Colon (tissue), 2 donors: Measurements from ENCODE around the gene NBAS.
"Not testable (repeated sequence)": the region's sequence is repeated elsewhere in the genome, so short reads cannot be mapped to it uniquely, and the experiment has no call there.

Experiments
- FAIRE-seq: peaks from 2 replicates; lab custom pipeline; 2012; peaks lifted over from hg19 to GRCh38; lab: Jason Lieb, UNC
- donor health status: control.
- donor health status: control.

Gene NBAS

DNA sequence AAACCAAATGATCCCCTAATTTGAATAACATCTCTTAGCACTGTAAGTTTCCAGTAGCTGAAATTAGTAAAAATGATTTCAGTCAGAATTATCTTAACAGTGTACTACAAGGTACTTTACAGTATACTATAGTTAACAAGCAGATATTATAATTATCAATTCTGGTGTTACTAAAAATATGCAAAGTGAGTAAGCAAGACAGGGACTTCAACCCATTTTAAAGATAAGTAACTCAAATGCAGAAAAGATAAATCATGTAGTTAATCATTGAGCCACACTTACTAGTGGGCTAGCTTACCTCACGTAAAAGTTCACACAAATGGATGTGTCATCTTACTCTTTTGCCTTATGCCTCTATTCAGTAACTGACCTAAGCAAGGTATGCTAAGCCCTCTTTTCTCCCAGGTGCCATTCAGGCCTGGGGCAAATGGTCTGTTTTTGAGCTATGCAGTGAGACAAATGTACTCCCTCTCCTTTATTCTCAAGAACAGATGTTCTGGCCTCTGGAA, 101.0 kb downstream of the NBAS start:
- FAIRE-seq, result no peak

DNA sequence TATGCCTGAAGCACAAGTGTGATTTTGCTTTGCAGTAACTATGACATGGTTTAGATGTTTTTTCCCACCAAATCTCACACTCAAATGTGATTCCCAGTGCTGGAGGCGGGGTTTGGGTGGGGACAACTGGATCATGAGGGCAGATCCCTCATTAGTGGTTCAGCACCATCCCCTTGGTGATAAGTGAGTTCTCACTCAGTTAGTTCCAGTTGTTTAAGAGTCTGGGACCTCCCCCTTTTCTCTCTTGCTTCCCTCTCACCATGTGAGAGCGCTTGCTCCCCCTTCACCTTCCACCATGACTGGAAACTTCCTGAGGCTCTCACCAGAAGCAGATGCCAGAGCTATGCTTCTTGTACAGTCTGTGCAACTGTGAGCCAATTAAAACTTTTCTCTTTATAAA, 102.9 kb downstream of the NBAS start:
- no peak for FAIRE-seq

DNA sequence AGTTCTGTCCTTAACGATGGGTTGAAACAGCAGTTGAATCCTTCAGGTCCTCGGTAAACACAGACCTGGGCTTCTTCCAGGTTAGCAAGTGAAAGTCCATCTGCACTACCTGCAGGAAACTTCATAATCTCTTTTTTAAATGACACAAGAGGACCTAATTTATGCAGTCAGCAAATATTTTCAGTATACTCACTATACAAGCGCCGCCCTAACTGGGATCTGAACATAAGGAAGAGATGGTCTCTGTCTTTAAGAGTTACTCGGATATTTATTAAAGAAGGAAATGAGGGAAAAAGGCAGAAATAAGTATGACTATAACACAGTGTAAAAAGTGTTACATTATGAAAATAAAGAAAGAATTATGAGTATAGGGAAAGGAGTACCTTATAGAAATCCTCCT, 103.3 kb downstream of the NBAS start:
- FAIRE-seq, result no peak

DNA sequence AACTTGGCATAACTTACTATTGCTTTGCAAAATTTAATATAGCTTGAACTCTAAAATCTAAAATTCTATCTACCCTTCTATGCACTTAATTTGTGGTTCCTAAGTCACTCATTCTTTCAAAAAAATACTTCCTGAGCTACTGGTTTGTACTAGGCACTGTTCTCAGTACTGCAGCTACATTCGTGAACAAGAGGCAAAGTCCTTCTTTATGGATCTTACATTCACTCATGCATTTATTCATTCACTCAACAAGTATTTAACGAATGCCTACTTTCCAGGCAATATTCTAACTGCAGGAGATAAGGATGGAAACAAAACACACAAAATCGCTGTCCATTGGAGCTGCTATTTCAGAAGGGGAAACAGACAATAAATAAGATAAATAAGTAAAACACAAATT, 104.8 kb downstream of the NBAS start:
- no peak for FAIRE-seq

DNA sequence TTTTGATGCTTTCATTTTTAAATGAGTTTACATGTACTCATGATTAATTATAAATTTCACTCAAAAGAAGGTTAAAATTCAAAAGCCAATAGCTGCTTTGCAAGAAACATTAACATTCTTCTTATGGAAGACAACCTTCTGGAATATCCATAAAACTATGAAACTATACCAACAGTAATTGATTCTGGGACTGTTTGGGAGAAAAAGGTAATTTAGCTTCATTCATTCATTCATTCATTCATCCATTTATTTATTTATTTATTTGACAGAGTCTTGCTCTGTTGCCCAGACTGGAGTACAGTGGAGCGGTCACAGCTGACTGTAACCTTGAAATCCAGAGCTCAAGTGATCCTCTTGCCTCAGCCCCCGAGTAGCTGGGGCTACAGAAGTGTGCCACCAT, 110.3 kb downstream of the NBAS start:
- FAIRE-seq, result no peak

DNA sequence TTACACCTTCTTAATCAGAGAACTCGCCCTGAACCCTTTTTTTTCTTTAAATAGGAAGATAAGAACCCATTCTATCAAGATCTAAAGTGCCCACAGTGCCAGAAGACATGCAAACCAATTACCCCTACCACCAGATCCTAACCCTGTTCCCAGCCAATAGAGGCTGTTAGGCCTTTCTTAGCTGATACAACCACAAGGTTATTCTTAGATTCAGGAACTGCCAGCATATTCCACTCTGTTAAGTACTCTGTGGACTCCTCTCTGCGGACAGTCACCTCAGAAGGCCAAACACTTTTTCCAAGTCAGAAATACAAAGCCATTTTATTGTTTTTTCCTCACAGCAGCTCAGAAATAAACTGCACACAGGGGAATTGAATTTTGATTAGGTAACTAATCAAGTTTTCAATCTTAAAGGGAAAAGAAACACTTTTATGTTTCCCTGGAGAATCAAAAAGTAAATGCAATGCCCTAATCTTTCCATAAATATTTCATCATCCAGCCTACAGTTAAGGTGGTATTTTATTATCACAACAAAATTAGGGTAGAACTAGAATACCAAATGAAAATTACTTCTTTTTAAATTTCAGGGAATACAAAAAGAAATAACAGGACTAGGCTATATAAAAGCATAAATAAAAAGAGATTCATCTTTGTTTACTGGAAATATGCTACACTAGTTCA, 111.4 kb downstream of the NBAS start:
- FAIRE-seq, result no peak

DNA sequence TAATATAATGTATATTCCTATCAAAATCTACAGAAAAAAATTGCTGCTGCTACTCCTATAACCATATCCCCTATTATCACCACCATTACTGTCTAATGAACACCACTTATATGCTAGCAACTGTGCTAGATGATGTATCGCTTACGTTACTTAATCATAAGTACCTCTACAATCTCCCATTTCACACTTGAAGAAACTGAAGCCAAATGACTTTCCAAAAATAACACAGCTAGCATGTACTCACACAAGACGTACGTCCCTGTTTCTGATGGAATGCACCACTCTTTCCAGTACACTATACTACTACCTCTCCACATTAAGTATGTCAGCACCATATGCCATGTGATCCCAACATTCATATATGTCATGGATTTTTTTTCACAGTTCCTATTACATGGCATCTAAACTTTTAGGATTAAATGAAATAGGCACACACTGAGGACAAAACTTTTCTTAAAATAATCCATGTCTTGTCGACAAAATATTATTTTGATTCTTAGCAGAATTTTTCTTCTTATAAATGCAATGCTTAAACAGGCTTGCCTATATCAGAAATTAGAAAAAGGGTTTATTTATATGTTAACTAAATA, 112.8 kb downstream of the NBAS start:
- FAIRE-seq, result no peak

DNA sequence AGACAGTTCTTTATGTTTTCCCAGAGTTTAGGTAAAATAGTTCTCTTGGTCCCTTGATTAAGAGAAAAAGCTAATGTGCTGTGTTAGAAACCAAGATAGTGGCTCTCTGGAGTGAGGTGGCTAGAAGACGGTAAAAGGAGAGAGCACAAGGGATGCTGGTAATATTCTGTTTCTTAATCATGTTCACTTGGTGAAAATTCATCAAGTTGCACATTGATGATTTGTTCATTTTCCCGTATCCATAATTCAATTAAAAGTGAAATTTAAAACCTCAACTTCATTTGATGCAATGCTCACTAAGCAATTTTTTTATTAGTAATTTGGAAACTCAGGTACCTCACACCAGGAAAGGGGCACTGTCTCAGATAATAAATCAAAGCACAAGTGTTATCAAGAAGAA, 113.8 kb downstream of the NBAS start:
- no peak for FAIRE-seq

DNA sequence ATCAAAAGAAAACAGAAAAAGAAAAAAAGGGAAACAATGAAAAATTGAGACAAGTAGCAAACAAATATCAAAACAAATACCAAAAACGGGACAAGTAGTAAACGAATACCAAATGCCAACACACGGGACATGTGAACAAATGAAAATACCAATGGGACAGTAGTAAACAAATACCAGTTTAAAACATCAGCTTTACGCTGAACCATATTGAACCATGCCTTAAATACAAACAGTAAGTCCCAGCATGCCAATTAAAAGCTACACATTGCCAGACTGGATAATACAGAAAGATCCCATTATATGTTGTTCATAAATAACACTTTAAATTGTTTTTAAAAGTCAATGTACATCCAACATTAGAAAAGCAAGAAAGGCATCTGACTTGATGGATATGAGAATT, 114.2 kb downstream of the NBAS start:
- FAIRE-seq, result no peak

DNA sequence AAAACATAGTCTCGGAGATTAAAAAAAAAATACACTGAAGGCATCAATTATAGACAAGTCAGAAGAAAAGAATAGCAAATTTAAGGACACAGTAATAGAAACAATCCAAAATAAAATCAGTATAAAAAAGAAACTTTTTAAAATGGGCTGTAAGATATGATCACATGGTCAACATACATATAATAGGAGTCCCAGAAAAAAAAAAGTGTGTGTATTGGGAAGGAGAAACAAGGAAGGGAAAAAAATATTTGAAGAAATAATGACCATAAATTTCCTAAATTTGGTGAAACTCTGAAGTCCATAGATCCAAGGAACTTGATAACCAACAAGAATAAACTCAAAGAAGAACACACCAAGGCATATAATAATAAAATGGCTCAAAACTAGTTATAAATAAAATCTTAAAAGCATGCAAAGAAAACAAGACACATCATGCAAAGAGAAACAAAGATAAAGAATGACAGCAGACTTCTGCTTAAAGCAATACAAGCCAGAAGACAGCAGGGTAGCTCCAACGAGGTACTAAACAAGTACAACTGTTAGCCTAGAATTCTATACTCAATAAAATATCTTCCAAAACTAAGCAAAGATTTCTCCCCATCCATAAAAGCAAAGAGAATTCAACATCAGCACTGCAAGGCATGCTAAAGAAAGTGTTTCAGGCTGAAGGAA, 115.1 kb downstream of the NBAS start:
- no peak for FAIRE-seq

DNA sequence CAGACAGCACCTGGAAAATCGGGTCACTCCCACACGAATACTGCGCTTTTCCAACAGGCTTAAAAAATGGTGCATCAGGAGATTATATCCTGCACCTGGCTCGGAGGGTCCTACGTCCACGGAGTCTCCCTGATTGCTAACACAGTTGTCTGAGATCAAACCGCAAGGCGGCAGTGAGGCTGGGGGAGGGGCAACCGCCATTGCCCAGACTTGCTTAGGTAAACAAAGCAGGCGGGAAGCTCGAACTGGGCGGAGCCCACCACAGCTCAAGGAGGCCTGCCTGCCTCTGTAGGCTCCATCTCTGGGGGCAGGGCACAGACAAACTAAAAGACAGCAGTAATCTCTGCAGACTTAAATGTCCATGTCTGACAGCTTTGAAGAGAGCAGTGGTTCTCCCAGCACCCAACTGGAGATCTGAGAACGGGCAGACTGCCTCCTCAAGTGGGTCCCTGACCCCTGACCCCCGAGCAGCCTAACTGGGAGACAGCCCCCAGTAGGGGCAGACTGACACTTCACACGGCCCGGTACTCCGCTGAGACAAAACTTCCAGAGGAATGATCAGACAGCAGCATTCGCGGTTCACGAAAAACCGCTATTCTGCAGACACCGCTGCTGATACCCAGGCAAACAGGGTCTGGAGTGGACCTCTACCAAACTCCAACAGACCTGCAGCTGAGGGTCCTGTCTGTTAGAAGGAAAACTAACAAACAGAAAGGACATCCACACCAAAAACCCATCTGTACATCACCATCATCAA, 121.2 kb downstream of the NBAS start:
- not testable (repeated sequence) for FAIRE-seq

DNA sequence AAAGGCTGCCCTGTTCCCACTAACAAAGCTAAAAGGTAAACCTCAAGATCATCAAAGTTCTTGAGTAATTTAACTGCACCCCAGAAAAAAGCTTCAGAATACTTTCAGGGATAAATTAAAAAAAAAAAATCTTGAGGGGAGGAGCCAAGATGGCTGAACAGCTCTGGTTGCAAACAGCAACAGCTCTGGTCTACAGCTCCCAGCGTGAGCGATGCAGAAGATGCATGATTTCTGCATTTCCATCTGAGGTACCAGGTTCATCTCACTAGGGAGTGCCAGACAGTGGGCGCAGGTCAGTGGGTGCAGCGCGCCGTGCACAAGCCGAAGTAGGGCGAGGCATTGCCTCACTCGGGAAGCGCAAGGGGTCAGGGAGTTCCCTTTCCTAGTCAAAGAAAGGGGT, 121.8 kb downstream of the NBAS start:
- FAIRE-seq, result not testable (repeated sequence)

DNA sequence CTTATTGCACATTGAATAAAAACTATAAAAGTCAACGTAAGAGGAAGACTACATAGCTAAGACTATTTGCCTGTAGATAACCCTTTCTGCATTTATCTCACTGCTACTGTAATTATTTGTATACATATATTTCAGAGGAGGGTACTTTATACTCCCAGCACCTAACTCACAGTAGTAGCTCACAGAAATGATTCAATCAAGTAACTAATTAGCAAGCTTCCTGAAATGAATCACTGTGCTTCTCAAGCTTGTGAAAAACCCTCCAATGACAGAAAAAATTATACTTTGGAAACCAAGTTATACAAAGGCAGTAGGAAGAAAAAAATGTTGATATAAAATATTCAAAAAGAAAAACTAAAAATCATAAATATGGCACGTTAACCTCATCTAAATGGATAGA, 124.9 kb downstream of the NBAS start:
- no peak for FAIRE-seq

DNA sequence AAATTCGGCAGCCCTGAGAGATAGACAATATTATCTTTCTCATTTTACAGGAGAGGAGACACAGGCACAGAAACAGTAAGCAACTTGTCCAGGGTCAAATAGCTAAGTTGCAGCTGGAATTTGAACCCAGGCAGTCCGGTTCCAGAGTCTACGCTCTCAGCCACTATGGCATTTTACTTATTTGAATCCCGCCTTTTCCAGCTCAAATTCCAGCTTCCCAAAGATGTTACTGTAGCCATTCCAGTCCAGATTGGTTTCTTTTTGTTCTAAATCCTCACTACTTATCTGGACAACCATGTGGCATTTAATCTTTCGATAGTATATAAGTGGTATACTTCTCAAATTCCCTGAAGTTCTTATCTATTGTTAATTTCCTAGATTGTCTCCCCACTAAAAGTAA, 125.7 kb downstream of the NBAS start:
- FAIRE-seq, result no peak

DNA sequence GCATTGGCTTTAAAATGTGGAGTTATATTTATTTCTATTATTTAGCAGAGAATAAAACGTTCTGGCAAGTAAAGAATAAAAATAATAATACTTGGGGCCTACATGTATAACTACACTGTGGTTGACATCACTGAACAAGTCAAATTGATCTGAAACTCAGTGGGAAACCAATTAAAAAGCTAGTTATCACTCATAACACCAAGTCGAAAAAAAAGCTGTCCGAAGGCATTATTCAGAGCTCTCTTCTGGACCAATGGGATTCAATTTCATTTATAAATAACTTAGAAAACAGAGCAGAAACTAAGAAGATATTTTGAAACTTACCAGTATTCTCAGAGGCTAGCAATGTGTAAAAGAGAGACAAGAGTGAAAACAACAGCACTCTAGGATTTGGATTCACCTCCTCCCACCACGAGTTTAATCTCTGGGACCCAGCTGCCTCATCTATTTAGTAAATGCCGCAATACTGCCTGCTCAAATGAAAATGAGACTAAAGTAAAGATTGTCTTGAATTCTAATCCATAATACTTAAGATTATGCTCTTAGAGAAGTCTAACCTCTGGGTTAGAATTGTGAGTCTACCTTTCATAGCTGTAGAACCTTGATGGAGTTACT, 128.4 kb downstream of the NBAS start:
- FAIRE-seq, result no peak

DNA sequence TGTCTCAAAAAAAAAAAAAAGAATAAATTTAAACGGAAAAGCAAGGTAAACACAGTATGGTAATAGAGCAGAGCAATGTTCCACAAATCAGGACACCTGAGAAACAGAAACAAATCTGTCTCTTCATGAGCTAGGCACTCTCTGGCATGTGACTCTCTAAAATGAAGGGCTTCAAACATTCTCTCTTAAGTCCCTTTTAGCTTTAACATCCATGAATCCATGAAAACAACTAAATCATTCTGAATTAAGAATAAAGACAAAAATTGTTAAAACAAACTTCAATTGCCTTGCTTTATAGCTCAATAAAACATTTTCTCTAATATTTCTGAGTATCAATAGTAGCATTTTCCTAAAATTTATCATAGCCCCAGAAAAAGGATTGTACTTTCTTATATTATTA, 132.1 kb downstream of the NBAS start:
- no peak for FAIRE-seq

DNA sequence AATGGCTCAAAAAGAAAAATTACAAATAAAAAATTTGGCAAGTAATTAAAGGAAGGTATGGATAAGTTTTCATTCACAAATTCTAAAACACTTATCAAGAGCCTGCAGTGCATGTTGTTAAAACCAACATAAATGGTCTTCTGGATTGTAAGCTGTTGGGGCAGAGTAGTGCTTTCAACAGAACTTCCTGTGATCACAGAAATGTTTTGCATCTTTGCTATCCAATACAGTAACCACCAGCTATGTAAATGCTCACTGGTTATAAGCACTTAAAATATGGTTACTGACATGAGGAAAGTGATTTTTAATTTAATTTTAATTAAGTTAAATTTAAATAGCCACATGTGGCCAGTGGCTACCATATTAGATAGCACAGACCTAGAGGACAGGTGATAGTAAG, 133.1 kb downstream of the NBAS start:
- no peak for FAIRE-seq

DNA sequence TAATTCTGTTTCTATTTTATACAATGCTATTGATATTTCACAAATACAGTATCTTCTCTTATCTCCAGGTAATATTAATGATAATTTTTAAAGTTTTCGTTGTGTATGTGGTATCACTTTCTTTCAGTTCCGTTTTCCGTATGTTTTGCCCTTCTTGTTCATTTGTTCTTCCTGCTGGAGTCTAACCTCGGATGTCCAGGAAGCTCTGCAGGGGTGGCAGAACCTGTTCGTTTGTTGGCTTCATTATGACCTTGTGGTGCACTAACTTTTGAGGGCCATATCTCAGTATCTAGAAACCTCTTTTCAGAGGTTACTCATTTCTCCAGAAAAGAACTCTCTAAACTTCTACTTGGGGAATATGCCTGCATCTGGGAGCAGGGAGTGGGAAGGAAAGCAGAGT, 134.5 kb downstream of the NBAS start:
- FAIRE-seq, result no peak

DNA sequence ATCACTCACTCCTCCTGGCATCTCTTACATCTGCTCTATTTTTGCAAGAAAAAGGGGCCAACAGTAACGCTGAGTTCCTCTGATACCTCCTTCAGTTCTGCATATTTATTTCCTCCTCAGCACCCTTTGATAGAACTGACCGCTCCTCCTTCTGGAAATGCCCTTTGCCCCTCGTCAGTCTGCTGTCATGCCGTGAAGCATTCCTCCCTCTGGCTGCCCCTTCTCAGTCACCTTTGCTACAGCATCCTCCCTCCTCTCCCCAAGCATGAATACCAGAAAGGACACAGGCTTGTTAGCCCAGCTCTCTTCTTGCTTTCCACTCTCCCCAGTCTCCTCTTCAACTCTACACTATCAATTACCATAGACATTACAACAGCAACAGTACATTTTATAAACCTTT, 135.4 kb downstream of the NBAS start:
- no peak for FAIRE-seq

DNA sequence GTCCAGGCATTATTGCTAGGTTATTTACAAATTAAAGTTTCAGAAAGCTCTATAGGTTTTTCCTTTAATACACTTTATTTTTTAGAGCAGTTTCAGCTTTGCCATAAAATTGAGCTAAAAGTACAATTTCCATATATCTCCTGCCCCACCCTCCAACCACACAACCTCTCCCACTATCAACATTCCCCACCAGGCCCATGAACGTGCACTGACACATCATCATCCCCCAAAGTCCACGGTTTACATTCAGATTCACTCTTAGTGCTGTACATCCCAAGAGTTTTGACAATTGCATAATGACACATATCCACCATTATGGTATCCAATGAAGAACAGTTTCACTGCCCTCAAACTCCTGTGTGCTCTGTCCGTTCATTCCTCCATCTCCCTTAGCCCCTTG, 139.4 kb downstream of the NBAS start:
- FAIRE-seq, result no peak

DNA sequence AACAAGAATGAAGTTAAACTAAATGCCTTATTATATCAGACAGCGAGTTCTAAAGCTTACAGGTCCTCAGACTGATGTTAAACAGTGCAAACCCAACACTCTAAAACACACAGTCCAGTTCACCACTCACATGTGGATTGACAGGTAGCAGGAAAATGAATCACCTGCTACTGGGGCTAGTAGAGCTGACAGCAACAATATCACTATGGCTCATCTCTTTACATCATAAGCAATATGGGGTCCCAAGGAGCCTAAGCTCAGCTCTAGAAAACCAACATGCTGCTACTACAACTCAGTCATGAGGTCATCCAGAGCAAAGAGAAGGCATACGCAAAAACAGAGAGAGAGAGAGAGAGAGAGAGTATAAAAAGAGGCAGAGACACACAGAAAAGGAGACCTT, 145.4 kb downstream of the NBAS start:
- no peak for FAIRE-seq

DNA sequence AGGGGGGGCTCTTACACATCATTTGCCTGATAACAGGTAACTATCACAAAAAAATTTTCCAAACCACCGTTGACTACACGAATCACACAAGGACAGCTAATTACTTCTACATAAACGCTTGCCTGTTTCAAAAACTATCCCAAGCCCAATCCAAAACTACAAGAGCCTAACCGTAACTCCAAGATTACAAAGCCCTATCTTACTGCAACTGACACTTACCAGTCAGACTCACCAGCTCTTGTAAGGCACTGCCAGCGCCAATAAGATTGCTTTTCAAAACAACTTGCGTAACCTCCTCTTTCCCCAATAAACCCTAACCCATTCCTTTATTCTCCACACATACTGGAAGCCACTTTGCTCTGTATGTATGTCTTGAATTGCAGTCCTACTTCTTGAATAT, 148.4 kb downstream of the NBAS start:
- no peak for FAIRE-seq

DNA sequence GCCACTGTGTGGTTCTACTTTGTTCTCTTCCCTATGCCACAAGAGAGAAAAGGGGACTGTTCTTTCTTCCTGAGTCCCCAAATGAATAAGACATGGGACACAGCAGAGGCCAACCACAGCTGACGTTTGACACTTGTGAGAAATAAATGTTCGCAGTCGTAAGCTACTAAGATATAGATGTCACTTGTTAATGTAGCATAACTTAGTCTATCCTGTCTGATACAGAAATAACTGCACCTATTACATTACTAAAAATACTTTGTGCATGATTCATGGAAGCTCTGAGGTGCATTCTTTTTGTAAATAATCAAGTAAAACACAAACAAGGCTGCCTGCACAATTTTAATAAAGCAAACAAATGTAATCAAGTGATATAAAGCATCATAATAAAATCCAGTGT, 148.8 kb downstream of the NBAS start:
- no peak for FAIRE-seq
